ENCODE measurements around the gene PCMTD2. TPM values are rescaled to one million over a fixed set of nuclear protein-coding genes. Genes with fewer than 3 reads are reported as not detected.
A peak's percentile ranks its signal among the peaks of the same experiment; 100 is the strongest.

The PCMTD2 gene
- polyA plus RNA-seq, 2 of the 4 experiments (the other 2 are of a cell fraction): 19.9 to 41.8 TPM

- FAIRE-seq (no peak), DNase-seq (ENCODE audit: low read depth in 1 of 2, low spot score in 1 of 2) (no peak), ATAC-seq (no peak)
- Histone ChIP-seq H3K27ac (no peak overlapping the region), H3K4me3 (no peak overlapping the region), H3K4me2 (no peak overlapping the region), H3K4me1 (no peaks in the 10 kb centered on the region), H3K9me3 (no peaks in the 10 kb centered on the region)
- TF ChIP-seq E2F6 (IDR thresholded peaks at IDR 0.05; ENCODE audit: borderline replicate concordance, low read depth) (no peak), POLR2A (IDR thresholded peaks at IDR 0.05; ENCODE audit: low read length) (no peak)
- ChIA-PET POLR2A (no interaction called here), CTCF (no interaction called here)
- 90% methylated on average over 19 of the region's 19 CpGs for WGBS (ENCODE audit: missing lambda C conversion rate)
Observed at GRCh38 chr20:64273109-64273508, 17.6 kb downstream of the PCMTD2 start.

GRCh38 chr20:64276817-64277216, 21.3 kb downstream of the PCMTD2 start:
- Histone ChIP-seq H3K4me3 (no peak overlapping the region), H3K4me1 (no peaks in the 10 kb centered on the region), H3K4me2 (no peak overlapping the region), H3K9me3 (no peaks in the 10 kb centered on the region), H3K27ac (no peak overlapping the region)
- ATAC-seq: no peak
- CTCF ChIA-PET: interaction anchor here (0.9 kb wide), 1 partner anchor 21 kb away, joined by 3 read pairs; the partner anchor contains the start of gene PCMTD2
- POLR2A ChIA-PET: no interaction called here
- 92% methylated on average over 7 of the region's 7 CpGs for WGBS (ENCODE audit: missing lambda C conversion rate)
- DNase-seq (ENCODE audit: low read depth in 1 of 2, low spot score in 1 of 2): no peak
- no peak for FAIRE-seq
- TF ChIP-seq EHMT2 (IDR thresholded peaks at IDR 0.05; ENCODE audit: low read depth) (no peak), PBX3 (IDR thresholded peaks at IDR 0.05) (no peak), PHF8 (IDR thresholded peaks at IDR 0.05; ENCODE audit: borderline replicate concordance, low read depth) (no peak), ELK1 (IDR thresholded peaks at IDR 0.05; ENCODE audit: low read depth, low read length) (no peak), HOXB13 (CRISPR knock-in tag; IDR thresholded peaks at IDR 0.05; ENCODE audit: low read depth) (no peak), CEBPB (IDR thresholded peaks at IDR 0.05) (no peak), ZSCAN20 (CRISPR knock-in tag; IDR thresholded peaks at IDR 0.05) (no peak), JUN (IDR thresholded peaks at IDR 0.05) (no peak)

GRCh38 chr20:64277571-64278316, 22.2 kb downstream of the PCMTD2 start:
- WGBS (ENCODE audit: missing lambda C conversion rate): 80% methylated on average over 9 of the region's 10 CpGs
- no peaks in the 10 kb centered on the region for H3K4me1 ChIP-seq
- TF ChIP-seq HOXA7 (CRISPR knock-in tag; IDR thresholded peaks at IDR 0.05): no peak
- TF ChIP-seq HDAC2 (IDR thresholded peaks at IDR 0.05): no peak
- no peak for TF ChIP-seq KDM5A (IDR thresholded peaks at IDR 0.05)
- TF ChIP-seq USF2 (IDR thresholded peaks at IDR 0.05): no peak
- TF ChIP-seq RAD21 (conservative IDR thresholded peaks at IDR 0.05 in 1 of 2, IDR thresholded peaks at IDR 0.05 in 1 of 2): no peak
- H3K9me3 ChIP-seq: no peaks in the 10 kb centered on the region
- no peak overlapping the region for H3K4me3 ChIP-seq
- FAIRE-seq (no peak), ATAC-seq (no peak), DNase-seq (ENCODE audit: low read depth in 1 of 2, low spot score in 1 of 2) (no peak)
- ChIA-PET POLR2A (no interaction called here), CTCF (interaction anchor here (0.8 to 0.9 kb wide), 2 partner anchors 22 to 107 kb away, joined by 3 read pairs; partner anchors contain the start of gene PCMTD2)
- H3K27ac ChIP-seq: no peak overlapping the region
- no peak overlapping the region for H3K4me2 ChIP-seq

GRCh38 chr20:64278317-64278681, 22.8 kb downstream of the PCMTD2 start:
- DNase-seq (ENCODE audit: low read depth in 1 of 2, low spot score in 1 of 2) (no peak), FAIRE-seq (no peak), ATAC-seq (peak; percentile 53 to 54; a peak in 3 of 6 replicates)
- no peak overlapping the region for H3K4me3 ChIP-seq
- TF ChIP-seq CHD4 (IDR thresholded peaks at IDR 0.05; ENCODE audit: borderline replicate concordance): no peak
- no peak for TF ChIP-seq KDM5A (IDR thresholded peaks at IDR 0.05)
- TF ChIP-seq JUN (IDR thresholded peaks at IDR 0.05): no peak
- TF ChIP-seq CBX8 (IDR thresholded peaks at IDR 0.05): no peak
- no peak for TF ChIP-seq POLR2AphosphoS2 (conservative IDR thresholded peaks at IDR 0.05; ENCODE audit: low read length)
- no peak for TF ChIP-seq TP53 (CRISPR knock-in tag; IDR thresholded peaks at IDR 0.05)
- TF ChIP-seq GATA3 (IDR thresholded peaks at IDR 0.05; ENCODE audit: borderline replicate concordance): no peak
- TF ChIP-seq BHLHE40 (IDR thresholded peaks at IDR 0.05; ENCODE audit: low read depth, low read length): no peak
- no peak for TF ChIP-seq HEYL (CRISPR knock-in tag; IDR thresholded peaks at IDR 0.05)
- TF ChIP-seq BCL3 (IDR thresholded peaks at IDR 0.05): no peak
- TF ChIP-seq EHMT2 (IDR thresholded peaks at IDR 0.05; ENCODE audit: low read depth): no peak
- TF ChIP-seq JUNB (IDR thresholded peaks at IDR 0.05): no peak
- H3K4me1 ChIP-seq: no peaks in the 10 kb centered on the region
- WGBS (ENCODE audit: missing lambda C conversion rate): 11% methylated on average over 1 of the region's 4 CpGs
- ChIA-PET POLR2A (no interaction called here), CTCF (interaction anchor here (0.8 kb wide), 1 partner anchor 108 kb away, joined by 3 read pairs; no protein-coding TSS in a partner anchor)
- no peak overlapping the region for H3K4me2 ChIP-seq
- no peaks in the 10 kb centered on the region for H3K9me3 ChIP-seq
- H3K27ac ChIP-seq: no peak overlapping the region
